ENCODE measurements around the gene IFITM2.
"Not testable (repeated sequence)": the region's sequence is repeated elsewhere in the genome, so short reads cannot be mapped to it uniquely, and the experiment has no call there.

GRCh38 chr11:319888-320273, 12.3 kb downstream of the IFITM2 start:
- not testable (repeated sequence) for TF ChIP-seq CTCF (conservative IDR thresholded peaks at IDR 0.05; ENCODE audit: low read depth in 2 of 2); JUNB (IDR thresholded peaks at IDR 0.05; ENCODE audit: unreplicated experiment); EZH2 (IDR thresholded peaks at IDR 0.05; ENCODE audit: low read depth, unreplicated experiment); POLR2AphosphoS5 (IDR thresholded peaks at IDR 0.05; ENCODE audit: low read depth); EZH2phosphoT487 (IDR thresholded peaks at IDR 0.05; ENCODE audit: unreplicated experiment)
